Mammary epithelial cell (primary cell): ENCODE results near the gene RGPD6.
"Not testable (repeated sequence)": the region's sequence is repeated elsewhere in the genome, so short reads cannot be mapped to it uniquely, and the experiment has no call there.

Source experiments
- CTCF ChIP-seq, 2 donors: IDR thresholded peaks in 1 of 2; conservative IDR thresholded peaks in 1 of 2; 2 replicates each; pipeline ENCODE4 v1.5.1; 2011 to 2012; ENCODE audit warnings: inconsistent platforms in 2 of 2, low read length in 2 of 2, mild to moderate bottlenecking in 2 of 2, control low read depth in 1 of 2, low read depth in 1 of 2; ENCODE audit not compliant: insufficient read depth in 1 of 2; ENCODE audit errors: extremely low read depth in 1 of 2
- EZH2 ChIP-seq: IDR thresholded peaks from 2 replicates; pipeline ENCODE4 v1.6.1; 2012; ENCODE audit warnings: low read length, inconsistent platforms, borderline replicate concordance

GRCh38 chr2:110465312-110465711 is 111.7 kb downstream of the RGPD6 start:
- TF ChIP-seq EZH2; CTCF (conservative IDR thresholded peaks at IDR 0.05 in 1 of 2, IDR thresholded peaks at IDR 0.05 in 1 of 2; ENCODE audit: extremely low read depth in 1 of 2, insufficient read depth in 1 of 2, low read depth in 1 of 2, low read length in 2 of 2): not testable (repeated sequence)
